GM18907 (cell line): ENCODE data around the gene ANKRD6.
A peak's percentile ranks its signal among the peaks of the same experiment; 100 is the strongest.
"Not testable (repeated sequence)": the region's sequence is repeated elsewhere in the genome, so short reads cannot be mapped to it uniquely, and the experiment has no call there.

Experiments
- ATAC-seq: cut with Tn5 transposase; IDR thresholded peaks from one replicate; pipeline ENCODE4 v1.9.1; 2021; ENCODE audit warnings: mild to moderate bottlenecking, moderate library complexity; ENCODE audit not compliant: unreplicated experiment

Gene ANKRD6

DNA sequence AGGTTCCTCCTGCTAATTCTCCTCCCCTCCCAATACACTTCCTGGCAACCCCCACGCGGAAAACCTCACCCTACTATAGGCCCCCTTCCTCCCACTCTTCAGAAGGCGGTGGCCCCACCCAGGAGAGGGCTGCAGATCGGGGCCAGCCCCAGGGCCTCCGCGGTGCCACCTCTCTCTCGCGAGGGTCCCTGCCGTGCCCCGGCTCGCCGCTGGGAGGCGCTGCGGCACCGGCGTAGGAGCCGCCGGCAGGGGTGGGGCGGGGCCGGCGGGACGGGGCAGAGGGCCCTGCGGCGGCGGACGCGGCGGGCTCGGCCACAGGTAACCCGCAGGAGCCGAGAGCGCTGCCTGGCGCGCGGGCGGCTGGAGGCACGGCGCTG lies at the start of gene ANKRD6:
Gene ANKRD6 (plus strand): TSS at position 278 of the 377 bp plus-strand sequence. CDS start 133,825 bp downstream, outside the sequence.
- ATAC-seq, result peak; percentile 85

DNA sequence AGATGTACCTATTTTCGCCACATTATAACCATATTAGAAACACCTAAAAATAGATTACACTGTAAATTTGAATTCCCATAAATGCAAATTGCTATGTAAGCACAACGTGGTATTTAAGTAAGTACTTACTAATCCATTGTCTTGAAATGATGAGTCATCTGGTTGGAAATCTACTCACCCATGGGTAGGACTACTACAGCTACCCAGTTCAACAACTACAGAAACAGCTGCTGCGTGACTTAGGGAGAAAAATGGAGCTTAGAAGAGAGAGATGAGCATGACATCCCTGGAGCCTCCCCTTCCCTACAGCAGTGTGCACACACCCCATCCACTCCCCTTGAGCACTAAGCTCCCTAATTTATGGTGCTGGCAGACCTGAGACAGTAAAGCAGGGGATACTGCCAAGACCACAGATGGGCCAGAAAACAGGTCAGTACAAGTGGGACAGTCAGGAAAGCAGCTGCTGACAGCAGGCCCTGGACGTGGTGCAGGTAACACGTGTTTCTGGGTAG lies 47.7 kb upstream of the ANKRD6 start:
- peak; percentile 35 for ATAC-seq

- ATAC-seq, result no peak
Measured at GRCh38 chr6:89385846-89386245, 47.1 kb upstream of the ANKRD6 start.

DNA sequence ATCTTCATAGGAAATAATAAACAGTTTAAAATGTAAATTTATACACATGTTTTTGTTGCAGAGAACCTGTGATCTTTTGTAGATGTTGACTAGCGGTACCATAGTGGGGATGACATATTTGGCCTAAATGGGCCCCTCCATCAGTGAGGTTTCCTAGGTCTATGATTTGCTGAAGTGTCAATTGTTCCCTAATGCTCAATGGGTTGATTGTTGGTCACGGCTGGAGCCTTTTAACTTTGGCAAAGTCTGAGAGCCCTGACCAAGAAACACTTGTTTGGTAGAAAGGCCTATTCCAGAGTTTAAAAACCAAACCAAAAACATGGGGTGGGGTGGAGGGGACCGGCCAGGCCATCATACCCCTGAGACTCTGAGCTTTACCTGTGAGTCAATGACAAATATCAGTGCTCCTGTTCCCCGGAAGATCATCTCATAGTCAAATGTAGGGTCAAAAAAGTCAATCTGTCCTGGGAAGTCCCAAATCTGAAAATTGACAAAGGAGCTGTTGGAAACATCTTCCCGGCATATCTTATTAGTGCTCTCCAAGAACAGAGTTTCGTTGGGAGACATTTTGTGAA lies 45.9 kb upstream of the ANKRD6 start:
- ATAC-seq, result peak; percentile 34

- peak; percentile 96 for ATAC-seq
Measured at GRCh38 chr6:89387516-89388201, 45.3 kb upstream of the ANKRD6 start.

- no peak for ATAC-seq
Measured at GRCh38 chr6:89388846-89389245, 44.1 kb upstream of the ANKRD6 start.

- no peak for ATAC-seq
Measured at GRCh38 chr6:89392823-89393222, 40.1 kb upstream of the ANKRD6 start.

DNA sequence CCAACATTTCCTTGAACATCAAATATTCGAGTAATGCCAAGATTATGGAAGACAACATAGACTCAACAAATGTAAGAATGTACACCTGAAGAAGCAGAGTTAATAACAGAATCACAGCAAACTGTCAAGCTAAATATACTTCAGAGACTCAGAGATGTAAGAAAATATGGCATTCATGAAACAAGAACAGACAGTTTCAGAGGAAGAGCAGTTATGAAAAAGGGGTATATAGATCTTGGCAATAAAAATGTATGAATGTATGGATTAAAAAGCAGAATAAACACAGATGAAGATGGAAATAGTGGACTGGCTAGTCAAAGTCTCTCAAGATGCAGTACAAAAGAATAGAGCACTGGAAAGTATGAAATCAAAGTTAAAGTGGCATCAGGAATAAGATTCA lies 39.3 kb upstream of the ANKRD6 start:
- no peak for ATAC-seq

DNA sequence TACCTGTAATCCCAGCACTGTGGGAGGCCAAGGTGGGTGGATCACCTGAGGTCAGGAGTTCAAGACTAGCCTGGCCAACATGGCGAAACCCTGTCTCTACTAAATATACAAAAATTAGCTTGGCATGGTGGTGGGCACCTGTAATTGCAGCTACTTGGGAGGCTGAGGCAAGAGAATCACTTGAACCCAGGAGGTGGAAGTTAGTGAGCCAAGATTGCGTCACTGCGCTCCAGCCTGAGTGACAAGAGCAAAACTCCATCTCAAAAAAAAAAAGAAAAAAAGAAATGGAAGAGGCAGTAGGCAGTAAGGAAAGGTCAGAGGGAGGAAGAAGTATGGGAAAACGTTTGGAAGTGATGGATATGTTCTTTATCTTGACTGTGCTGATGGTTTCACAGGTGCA lies 35.1 kb upstream of the ANKRD6 start:
- ATAC-seq, result not testable (repeated sequence)

DNA sequence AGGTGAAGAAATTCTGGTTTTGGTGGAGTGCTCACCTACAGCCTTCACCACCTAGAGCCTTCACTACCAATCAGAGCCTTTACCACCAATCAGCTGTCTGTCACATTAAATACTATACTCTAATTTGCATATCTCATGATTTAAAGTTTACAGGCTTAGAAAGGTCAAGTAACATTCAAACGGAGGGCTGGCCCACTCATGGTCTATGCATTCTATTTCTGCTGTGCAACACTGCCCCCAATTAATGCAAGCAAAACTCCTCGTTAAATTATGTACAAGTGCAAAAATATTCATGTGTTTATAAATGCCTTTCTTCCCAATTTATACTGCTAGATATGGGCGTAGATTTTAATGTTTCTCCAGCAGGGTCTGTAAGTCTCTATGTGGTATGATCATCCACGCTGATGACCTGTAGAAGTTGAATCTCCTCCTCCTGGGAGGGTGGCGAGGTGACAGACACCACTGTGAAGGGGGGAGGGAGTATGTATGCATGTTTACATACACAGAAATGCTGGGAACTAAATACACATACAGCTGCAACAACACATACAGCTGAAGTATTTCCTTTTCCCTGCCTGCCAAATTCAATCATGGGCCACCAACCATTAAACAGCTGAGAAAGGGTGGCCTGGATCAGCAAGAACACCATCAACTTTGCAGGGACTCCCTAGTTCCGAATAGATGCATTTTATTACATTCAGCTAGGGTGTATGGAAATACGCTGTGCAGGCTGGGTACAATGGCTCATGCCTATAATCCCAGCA lies 34.0 kb upstream of the ANKRD6 start:
- no peak for ATAC-seq

DNA sequence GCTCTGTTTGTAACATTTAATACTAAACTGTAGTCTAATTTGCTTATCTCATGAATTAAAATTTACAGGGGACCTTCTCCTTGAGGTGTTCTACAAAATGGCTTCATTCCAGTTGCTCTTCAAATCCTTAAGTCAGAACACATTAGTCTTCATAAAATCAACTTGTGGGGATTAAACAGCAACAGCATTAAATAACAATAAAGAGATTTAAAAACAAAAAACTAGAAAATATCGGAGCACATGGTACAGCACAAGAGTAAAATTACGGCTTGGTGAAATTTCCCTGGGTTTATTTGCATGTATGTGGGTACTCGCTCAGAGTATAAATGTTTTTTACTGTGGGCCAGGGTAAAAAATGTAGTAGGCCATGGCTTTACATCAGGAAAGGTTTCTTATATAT lies 32.9 kb upstream of the ANKRD6 start:
- no peak for ATAC-seq

- no peak for ATAC-seq
Measured at GRCh38 chr6:89400912-89401399, 32.0 kb upstream of the ANKRD6 start.

- ATAC-seq, result no peak
Measured at GRCh38 chr6:89402776-89403175, 30.2 kb upstream of the ANKRD6 start.

DNA sequence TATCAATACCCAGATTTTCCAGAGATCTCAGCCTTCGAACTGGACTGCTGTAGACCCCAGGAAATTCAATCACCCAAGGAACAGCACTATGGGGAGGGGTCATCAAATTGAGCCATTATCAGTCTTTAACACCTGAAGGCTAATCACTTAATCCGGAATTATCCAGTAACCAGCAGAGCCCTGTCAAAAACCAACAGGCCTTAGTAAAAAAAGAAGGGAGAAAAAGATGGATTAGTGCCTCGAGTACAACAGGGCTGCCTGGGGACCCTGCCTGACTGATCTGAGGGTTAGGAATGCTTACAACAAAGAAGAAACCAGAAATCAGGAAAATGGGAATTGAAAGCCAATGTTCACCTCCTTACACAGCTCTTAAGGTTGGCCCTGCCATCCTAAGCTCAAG lies 28.4 kb upstream of the ANKRD6 start:
- ATAC-seq, result no peak

- ATAC-seq, result no peak
Measured at GRCh38 chr6:89406141-89406540, 26.8 kb upstream of the ANKRD6 start.

DNA sequence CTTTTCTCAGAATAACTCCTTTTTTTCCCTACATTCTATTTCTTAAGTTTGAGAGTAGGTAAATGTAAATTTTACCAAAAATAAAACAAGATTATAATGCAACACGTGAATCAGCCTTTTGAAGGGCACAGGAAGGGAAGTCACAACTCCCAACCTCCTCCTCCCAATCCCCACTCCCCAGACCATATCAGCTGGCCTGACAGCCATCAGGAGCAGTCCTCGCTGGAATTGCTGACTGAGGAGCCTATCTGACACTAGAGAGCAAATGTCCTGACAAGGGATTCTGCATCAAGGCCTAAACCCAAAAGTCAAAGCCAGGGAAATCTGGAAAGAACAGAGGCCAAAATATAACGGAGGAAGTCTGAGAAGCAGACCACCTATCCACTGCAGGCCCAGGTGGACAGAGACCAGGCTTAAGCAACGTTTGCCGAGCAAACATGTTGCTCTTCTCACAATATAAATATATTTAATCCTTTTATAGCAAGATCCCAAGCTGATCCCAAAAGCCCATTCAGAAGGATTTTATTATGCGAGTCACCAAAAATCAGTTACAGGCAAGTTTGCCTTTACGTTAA lies 23.4 kb upstream of the ANKRD6 start:
- no peak for ATAC-seq

DNA sequence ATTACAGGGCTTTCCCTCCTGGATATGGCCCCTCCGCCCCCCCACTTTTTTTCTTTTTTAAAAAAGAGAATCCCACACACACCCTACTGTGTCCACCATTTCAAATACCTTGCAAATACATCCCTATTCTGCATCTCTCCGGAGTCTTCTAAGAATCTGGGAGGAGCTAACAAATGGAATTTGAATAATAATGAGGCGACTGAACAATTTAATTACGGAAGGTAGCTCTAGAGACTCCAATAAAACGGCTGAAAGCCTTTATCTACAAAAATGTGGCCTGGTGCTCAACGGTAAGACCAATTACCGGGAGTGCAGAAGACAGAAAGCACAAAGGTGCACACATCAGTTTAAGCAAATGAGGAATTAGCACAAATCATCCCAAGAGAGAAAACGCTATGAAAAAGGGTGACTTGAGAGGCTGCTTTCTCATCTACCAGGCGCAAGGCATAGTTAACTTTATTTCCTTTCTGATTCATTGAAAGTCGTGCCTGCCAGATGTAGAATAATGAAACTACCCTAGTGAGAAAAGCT lies 22.7 kb upstream of the ANKRD6 start:
- no peak for ATAC-seq

DNA sequence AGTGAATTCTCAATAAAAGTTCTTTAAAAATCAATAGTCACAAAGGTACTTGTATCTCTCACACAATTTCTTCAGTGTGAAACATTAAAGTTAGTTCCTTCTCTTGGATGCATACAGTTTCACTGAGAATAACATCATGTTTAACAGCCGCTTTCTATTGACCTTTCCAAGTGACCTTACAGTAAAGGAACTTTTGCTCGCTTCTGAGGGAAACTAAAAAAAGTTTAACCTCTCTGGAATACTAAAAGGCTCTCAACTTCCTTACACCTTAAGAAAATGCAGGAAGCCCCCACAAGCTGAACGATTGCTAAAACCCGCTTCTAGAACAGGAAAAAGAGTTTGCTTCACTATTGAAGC lies 22.2 kb upstream of the ANKRD6 start:
- no peak for ATAC-seq

DNA sequence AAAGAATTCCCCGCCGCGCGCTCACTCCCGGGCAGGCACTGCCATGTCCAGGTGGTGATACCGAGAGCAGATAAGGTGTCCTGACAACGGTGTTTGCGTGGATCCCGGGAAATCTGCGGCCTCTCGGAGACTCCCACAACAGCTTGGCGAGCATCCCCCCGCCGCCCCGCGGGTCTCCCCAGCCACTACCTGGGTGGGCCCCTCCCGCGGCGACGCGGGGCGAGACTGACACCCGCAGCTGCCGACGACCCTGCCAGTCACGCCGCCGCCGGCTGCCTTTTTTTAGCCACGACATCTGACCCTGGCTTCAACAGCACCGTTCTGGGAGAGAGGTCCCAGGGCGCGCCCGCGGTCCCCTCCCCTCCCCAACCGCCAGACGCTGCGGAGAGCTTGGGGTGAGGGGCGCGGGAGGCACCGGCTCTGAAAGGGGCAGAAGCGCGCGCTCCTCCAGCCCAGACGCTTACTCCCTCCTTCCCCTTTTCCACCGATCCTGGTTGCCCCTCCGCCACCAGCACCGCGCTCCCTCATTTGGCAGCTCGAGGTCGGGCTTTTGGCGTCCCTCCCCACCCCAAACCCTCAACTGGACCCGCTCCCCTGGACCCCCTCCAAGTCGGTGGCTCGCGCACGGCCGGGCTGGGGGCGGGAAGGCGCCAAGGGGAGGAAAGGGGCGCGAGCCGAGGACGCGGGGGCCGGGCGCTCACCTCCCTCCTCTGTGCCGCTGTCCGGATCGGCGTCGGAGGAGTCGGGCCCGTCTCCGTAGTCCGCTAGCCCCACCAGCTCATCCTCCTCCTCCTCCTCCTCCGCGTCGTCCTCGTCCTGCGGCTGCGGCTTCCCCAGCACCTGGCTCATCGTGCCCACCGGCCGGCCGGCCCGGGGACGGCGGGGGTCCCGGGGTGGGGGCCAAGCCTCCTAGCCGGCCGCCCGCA lies 21.5 kb upstream of the ANKRD6 start:
- ATAC-seq, result peak; percentile 70
